CD4-positive, alpha-beta T cell treated with Interleukin-6 for 4 hours (primary cell): Measurements from ENCODE around the gene MRPL33.

Source experiments
- DNase-seq: peaks from one replicate; pipeline ENCODE4 v3.0.0-alpha.2; 2020; ENCODE audit warnings: mixed read lengths

The MRPL33 gene

DNA sequence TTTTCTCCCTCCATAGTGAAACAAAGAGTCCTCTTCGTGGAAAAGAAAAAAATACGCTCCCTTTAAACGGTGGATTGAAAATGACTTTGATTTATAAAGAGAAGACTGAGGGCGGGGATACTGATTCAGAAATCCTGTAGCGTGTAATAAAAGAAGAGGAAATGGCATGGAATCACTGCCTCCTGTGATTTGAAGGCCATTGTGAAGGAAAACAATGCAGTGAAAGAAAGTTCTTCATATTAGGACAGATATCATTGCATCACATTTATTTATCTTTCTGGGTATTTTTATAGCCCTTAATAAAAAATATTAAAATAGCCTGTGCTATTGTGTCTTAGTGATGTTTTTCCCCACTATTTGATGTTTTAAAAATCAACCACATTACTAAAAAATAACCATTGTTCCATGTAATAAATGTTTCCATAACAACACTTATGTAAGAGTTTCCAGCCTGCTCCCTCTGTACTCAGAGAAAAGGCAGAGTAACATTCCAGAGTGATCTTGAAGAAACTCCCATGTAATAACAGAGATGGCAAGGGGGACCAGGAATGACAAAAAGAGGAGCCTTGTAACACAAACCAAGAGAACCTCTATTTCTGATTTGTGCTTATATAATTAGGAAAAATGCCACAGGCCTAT, 8.0 kb downstream of the MRPL33 start:
- DNase-seq, result no peak

DNA sequence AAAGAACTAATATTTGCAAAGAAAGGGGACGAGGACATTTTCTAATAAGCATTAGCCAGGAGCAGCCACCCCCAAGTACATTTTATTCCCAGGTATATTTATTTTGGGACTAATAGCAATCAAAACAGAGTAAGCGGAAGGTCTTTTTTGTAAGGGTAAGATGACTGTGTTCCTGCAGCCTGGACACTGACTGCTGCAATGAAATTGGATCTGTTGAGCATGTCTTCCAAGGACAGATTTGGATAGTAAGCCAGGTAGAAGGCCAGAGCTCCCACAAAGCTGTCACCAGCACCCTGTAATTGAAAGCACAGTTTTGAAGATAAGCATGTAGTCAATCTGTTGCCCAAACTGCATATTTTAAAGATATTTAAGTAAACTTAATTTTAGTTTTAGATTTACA, 10.0 kb downstream of the MRPL33 start:
- no peak for DNase-seq

DNA sequence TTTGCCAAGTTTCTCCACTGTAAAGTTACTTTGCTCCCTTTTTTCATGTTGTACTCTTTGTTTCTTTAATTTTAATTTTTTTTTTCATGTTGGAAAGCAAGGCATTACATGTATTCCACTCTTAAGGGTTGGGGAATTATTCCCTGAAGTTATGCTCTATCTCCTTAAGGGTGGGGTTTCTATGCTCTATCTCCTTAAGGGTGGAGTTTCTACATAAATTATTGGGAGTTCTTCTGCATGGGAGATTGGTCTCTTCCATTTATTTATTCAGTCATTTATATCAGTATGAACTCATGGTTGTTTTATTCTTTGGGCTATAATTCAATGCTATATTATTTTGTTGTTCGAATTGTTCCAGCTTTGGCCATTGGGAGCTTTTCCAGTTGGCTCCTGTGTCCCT, 11.2 kb downstream of the MRPL33 start:
- no peak for DNase-seq

DNA sequence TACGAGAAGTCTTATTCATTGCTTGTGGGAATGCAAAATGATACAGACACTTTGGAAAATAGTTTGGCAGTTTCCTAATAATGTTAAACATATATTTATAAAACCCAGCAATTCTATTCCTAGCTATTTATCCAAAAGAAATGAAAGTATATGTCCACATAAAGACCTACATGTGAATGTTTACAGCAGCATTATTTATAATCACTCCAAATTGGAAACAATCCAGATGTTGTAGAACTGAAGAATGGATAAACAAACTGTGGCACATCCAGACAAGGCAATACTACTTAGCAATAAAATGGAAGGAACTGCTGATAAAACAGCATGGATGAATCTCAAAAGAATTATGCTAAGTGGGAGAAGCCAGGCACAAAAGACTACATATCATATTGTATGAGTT, 19.3 kb downstream of the MRPL33 start:
- DNase-seq, result no peak

DNA sequence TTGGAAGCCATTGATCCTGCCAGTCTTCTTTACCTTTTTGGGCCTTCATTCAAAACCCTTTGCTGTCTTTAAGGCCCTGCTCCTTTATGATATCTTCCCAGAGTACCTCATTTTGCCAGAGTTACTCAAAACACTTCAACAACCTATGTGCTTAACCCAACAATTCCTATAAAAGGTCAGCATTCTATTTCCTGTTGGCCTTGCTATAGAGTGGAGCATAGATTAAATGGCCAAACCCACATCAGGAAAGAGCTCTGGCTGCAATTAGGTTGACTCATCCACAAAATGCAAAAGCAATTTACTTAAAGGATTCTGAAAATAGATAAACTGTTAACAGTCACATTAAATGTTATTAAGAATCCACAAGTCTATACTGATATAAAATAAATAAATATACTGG, 21.2 kb downstream of the MRPL33 start:
- DNase-seq, result no peak

DNA sequence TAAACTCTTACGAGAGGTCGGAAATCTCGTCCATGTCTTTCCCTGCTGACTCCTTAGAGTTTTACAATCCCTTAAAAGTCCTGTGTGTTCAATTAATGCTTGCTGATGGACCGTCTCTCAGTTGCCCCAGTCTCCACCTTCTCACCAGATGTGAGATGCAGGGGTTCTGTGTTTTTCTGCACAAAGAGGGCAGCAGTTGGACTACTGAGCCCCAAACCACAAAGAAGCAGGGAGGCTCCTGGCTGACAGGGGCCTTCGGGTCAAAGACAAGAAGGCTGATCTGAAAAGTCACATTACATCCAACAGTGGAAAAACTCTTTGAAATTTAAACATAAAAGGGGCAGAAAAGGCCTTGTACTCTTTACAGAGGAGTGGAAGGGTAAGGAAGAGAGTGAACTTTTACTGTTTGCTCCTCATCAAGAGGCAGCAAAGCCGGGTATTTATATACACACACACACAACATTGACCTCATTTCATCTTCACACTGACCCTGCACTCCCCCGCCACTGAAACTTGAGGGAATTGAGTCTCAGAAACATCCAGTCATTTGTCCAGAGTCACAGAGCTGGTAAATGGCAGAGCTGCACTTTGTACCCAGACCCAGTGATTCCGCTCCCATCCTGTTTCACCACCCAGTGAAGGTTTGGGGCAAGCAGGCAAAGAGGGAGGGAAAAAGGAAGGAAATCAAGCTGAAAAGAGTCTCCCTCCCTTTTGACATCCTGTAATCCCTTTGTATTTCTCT, 23.7 kb downstream of the MRPL33 start:
- DNase-seq, result no peak

DNA sequence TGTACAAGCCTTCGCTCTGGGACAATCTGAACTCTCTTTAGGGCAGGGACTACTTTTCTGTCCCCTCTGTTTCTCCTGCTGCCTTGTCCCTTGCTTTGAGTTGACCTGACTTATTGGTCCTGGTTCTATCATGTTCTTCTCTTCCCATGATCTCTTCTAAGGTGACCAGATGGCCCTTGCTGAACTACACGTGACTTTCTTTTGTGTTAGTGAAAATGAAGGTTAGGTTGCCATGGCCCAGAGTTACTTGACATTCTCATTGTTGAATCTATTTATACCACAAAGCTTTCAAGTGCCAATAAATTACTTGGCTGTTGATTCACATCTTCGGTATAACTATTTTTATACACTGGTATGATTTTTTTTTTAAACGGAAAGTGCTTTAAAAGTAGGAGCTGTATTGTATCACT, 24.4 kb downstream of the MRPL33 start:
- no peak for DNase-seq

DNA sequence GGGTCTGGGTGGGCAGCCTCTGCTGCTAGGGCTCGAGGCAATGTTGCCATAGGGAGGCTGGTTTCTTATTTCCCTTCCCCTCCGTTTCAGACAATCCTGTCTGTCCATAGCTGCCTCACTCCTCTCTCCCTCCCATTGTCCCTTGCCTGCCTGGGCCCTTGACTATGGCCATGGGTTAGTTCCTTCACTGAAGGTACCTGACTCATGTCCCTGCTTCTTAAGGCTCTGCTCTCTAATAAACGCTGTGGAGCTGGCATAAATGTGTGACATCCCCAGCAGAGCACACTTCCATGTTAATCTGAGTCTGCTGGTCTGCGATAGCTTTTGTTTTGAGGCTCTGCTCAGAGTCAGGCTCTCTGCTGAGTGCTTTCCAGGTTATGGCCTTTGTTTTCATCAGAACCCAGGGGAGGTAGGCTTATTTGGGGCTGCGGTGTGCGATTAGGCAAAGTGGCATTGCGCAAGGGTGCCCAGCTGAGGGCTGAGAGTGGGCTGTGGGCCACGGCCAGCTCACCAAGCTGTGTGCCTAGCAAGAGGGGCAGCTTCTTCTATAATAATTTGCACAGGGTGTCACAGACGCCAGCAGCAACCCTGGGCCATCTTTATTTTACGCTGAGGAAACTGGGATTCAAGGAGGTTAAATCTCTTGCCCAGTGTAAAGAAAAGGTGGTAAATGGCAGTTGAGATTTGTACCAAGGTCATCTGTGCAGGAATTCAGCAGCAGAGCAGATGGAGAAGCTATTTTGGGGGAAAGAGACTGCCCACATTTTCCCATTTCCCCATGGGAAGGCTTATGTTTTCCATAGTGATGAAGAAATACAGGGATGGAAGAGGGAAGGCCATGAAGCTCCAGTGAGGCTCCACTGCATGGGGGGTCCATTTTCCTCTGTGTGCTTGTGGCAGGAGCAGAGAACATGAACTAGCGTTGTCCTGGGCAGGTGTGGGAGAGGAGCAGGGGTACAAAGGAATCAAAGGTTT, 25.6 kb downstream of the MRPL33 start:
- DNase-seq, result no peak

DNA sequence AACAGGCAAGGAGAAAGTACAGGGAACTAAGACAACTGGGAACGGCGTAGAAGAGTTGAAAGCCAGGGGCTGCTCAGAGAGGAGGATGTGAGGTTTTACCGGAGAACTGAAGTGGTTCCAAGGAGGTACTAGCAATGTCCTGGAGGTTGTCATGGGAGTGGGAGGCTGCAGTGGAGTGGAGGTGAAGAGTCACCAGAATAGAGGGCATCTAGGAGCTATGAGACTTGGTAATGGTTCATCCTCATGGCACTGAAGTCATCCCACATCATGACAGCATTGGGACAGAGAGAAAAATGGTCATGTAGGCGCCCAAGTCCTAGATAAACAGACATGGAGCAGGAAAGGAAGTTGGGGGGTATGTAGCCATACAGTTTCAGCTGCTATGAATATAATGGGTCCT, 26.3 kb downstream of the MRPL33 start:
- no peak for DNase-seq

DNA sequence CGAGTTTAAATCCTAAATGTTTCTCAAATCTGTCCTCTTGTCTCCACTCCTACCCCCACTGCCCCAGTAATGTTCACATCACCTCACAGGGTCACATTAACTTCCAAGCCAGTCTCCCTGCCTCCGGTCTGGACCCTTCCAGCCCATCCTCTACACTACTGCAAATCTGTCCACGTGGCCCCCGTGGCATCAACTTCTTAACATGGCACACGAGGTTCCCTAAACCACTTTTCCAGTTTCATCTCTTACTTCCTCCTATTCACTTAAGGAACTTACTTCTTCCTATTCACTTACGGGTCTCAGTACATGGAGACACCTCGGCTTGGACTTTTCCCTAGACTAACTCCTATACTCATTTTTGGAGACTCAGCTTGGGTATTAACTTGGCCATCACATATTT, 27.0 kb downstream of the MRPL33 start:
- no peak for DNase-seq

DNA sequence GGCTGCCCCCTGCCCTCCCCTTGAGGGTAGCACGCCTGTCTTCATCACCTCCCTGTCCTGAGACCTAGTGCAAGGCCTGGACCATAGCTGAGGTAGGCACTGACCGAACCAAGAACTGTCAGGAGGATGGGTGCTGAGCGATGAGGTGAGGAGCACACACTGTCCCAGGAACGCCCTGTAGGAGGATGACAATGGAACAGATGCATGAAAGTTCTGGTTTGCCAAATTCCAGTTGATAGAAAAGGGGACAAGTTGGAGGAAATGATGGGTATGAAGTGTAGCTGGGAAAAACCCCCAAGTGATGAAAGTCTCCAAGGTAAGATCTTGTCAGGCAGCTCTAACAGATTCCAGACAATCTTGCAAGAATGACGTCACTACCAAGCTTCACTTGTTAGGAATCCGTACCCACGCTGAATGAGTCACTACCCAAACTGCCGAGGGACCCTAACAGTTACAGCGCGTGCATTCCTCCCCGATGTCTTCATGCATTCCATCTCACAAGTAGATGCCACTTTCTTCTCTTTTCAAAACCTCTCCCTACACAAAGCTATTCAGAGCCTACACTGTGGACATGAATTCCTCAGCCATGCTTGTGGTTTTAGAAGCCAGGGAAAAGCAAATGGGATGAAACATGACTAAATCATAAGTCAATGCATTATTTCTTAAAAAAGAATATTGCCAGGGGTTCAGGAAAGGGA, 27.6 kb downstream of the MRPL33 start:
- no peak for DNase-seq

DNA sequence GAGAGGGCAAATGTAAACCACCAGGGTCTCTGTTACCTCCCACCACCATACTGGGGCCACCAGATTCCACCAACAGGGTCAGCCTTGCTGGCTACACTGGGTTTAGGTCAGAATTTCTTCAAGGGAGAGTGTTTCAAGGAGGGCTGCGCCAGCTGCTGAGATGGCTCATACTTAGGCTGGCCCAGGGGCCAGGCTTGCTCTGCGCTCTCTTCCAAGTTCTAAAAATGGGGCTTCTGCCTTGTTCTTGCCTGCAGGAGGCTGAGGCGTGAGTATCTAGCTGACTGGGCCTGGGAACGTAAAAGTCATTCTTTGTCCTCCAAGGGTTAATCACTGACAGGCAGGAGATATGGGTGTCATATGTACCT, 28.1 kb downstream of the MRPL33 start:
- no peak for DNase-seq

DNA sequence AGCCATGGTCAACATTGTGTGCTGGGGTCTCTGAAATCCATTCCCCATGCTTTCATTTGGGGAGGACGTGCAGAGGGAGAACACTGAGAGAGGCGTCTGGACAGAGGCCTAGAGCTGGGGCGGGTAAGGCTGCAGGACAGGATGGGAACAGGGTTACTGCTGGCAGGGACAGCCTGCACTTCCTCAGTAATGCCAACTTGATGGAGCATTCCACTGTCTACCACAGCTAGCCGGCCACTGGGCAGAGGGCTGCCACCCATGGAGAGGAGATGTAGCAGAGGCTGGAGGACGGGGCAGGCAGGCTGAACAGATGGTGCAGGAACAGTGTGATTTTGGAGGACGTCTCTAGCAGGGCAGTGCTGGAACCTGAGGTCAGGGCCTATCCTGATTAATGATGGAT, 29.3 kb downstream of the MRPL33 start:
- DNase-seq, result no peak

DNA sequence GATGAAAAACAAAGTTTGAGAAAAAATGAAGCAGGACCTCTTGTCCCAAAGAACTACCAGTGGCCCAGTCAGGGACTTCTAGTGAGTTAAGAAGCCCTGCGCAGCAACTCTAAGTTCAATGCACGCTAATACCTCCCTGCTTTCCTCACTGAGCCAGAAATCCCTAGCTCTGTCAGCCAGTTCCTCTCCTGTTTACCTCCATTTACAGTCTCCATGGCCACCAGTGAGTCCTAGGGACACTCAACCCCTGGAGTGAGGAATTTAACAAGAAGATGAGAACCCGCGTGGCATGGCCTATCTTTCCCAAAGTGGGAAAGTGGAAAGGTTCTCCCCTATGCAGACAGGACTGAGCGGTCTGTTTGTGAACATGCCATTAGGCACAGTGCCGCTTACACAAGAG, 31.0 kb downstream of the MRPL33 start:
- DNase-seq, result no peak

DNA sequence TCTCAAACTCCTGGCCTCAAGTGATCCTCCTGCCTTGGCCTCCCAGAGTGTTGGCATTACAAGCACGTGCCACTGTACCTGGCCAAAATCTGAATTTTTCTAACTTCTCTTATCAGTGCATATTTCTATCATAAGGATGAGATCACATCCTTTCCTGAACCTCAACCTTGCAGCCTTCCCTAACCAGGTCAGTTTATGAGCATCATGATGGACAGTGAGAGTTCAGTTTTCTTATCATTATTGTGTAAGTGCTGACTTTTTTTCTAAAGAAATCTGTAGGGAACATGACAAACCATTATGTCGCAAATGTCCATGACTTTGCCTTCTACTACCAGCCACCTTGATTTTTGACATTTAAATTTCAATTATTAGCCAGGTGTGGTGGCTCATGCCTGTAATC, 31.5 kb downstream of the MRPL33 start:
- no peak for DNase-seq

DNA sequence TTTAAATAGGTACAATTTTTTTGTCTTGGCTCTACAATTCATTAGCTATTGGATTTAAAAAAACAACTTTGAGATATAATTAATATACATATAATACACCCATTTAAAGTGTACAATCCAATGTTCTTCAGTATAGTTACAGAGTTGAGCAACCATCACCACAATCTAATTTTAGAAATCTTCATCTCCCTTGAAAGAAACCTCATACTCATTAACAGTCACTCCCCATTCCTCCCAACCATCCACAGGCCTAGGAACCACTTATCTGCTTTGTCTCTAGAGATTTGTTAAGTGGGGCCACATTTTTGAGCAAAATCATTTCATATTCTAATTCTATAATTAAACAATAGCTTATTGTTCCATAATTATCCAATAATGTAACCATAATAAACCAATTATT, 32.6 kb downstream of the MRPL33 start:
- no peak for DNase-seq

DNA sequence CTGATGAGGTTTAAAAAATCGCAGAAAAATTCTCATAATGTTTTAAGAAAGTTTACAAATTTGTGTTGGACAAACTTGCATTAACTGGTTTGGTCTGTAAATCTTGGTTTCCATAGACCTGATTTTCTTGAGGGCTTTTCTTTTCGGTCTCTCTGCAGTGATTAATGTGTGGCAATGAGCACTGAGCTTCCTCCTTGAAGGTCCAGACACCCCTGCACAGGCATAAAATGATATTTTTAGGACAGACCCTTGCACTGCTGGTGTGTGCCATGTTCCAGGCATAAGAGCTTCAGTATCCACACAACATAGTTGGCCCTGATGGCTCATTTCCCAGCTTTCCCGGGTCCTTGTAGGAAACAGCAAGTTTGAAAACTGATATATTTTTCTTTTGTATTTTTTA, 33.7 kb downstream of the MRPL33 start:
- DNase-seq, result no peak

DNA sequence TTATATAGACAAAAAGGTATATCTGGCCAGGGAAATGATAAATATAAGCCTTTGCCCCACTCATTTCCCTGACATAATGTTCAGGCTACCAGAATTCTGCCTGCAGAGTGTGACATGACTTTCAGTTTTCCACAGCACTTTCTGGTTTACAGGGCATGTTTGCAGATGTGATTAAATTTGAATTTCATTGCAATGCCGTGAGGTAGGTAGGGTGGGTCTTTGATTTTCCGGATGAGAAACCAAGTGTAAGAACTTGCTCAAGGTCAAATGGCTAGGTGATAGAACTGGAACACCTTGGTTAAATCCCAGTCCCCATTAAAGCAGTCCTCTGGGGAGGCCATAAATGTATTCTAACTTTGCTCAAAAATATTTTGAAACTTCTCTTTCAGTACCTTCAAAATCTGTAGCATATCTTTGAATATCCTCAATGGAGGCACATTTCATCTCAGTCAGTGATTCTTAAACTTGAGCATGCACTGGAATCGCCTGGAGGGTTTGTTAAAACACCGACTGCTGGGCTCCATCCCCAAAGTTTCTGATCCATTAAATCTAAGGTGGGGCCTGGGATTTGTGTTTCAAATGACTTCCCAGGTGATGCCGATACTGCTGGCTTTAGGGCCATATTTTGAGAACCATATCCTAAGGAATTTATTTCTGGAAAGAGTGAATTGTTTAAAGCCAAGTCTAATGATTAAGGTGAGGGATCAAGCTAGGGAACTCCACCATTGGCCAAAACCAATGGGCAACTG, 35.0 kb downstream of the MRPL33 start:
- DNase-seq, result no peak

DNA sequence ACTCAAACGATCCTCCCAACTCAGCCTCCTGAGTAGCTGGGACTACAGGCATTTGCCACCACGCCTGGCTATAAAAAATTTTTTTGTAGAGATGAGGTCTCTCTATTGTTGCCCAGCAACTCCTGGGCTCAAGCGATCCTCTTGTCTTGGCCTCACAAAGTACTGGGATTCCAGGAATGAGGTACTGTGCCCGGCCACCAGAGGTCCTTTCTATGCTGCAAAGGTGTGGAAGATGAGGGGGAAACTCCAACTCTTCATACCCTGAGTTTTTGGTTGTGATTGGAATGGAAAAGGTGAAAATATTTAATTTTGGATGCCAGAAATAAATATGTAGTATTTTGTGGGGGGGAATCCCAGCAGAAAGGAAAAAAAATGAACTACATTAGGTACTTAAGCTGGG, 36.0 kb downstream of the MRPL33 start:
- DNase-seq, result peak; percentile 9

DNA sequence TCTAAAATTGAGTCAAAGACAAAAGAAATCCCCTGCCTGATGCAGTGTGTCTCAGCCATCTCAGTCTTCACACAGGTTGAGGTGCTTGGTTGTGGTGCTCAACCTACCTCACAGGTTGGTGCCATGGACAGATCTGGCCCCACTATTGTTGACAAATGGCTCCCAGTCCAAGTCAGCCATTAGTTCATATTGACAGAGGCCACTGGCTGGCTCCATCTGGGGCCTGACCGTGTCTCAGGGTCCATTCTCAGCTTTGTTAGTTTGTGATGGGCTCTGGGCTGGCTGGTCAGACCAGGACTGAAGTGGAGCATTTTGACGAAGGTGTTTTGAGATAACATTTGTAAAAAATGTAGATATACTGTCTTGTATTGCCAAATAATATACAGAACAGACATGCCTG, 36.9 kb downstream of the MRPL33 start:
- DNase-seq, result no peak

DNA sequence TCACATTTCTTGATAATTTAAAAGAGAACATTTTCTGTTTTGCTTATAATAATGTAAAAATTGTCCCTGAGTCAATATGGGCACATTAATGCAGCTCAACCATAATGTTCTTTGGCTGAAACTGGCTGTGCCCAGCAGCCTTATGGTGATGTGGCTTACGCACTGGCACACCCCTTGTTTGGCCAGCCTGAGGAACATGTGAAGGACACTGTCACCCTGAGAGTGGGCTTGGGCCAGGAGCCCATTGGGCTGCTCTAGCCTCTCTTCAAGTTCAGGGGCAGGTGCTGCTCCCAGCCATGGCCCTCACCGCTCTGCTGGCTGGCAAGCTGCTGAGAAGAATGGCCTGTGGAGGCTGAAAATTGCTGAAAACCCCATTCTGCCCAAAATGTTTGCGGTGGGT, 37.5 kb downstream of the MRPL33 start:
- no peak for DNase-seq

DNA sequence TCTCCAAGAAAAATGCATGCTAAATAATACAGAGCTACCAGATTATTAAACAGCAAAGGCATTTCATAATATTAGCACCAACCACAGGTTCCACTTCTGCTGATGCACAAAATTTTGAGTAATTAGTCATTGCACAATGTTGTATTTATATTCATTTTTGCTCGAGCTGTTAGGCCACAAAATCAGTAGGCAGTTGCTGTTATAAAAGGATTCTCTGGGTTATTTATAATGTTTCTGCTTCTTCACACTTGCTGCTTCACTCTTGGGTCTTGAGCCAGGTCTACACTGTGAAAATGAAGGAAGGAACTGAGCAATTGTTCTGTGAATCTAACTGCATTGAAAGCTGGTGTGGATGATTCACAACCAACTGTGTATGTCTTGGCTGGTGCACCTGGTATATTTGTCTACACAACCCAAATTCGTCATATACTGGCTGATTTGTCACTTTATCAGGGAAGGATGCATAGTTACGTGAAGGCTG, 38.3 kb downstream of the MRPL33 start:
- no peak for DNase-seq
